SU-DHL-6 (cell line): ENCODE measurements around the gene CHMP5.

Source experiments
- EZH2phosphoT487 ChIP-seq: fragments of 200-600 bp; sonication (generic), shearing (Covaris generic); conservative IDR thresholded peaks from 2 replicates; pipeline ENCODE4 v1.6.1; 2018; ENCODE audit warnings: mild to moderate bottlenecking, antibody characterized with exemption, low read length, moderate library complexity, mixed read lengths
- TF ChIP-seq, protein P1 (sequence below): fragments of 200-600 bp; sonication (generic); IDR thresholded peaks from one replicate; pipeline ENCODE4 v1.5.1; 2017; ENCODE audit warnings: antibody characterized with exemption, mild to moderate bottlenecking, low read length, moderate library complexity; ENCODE audit not compliant: insufficient read depth, poor library complexity, severe bottlenecking

GRCh38 chr9:33255471-33255870 is 9.4 kb upstream of the CHMP5 start:
- TF ChIP-seq, protein P1, sequence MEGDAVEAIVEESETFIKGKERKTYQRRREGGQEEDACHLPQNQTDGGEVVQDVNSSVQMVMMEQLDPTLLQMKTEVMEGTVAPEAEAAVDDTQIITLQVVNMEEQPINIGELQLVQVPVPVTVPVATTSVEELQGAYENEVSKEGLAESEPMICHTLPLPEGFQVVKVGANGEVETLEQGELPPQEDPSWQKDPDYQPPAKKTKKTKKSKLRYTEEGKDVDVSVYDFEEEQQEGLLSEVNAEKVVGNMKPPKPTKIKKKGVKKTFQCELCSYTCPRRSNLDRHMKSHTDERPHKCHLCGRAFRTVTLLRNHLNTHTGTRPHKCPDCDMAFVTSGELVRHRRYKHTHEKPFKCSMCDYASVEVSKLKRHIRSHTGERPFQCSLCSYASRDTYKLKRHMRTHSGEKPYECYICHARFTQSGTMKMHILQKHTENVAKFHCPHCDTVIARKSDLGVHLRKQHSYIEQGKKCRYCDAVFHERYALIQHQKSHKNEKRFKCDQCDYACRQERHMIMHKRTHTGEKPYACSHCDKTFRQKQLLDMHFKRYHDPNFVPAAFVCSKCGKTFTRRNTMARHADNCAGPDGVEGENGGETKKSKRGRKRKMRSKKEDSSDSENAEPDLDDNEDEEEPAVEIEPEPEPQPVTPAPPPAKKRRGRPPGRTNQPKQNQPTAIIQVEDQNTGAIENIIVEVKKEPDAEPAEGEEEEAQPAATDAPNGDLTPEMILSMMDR: no peak
- no peak for TF ChIP-seq EZH2phosphoT487
